HG03571 (cell line): ENCODE results near the gene DCAF11.
A peak's percentile ranks its signal among the peaks of the same experiment; 100 is the strongest.

Experiments
- ATAC-seq: cut with Tn5 transposase; IDR thresholded peaks from one replicate; pipeline ENCODE4 v1.9.1; 2021; ENCODE audit not compliant: unreplicated experiment

The DCAF11 gene

GRCh38 chr14:24114532-24115421, at the start of gene DCAF11, which contains the start of gene NRL:
TSS of gene DCAF11 (plus strand) at chr14:24114777. CDS start at chr14:24115595, 818 bp downstream.
TSS of gene NRL (minus strand) at chr14:24114949. CDS start at chr14:24082848, 32,101 bp downstream.
- peak; percentile 83 for ATAC-seq

DNA sequence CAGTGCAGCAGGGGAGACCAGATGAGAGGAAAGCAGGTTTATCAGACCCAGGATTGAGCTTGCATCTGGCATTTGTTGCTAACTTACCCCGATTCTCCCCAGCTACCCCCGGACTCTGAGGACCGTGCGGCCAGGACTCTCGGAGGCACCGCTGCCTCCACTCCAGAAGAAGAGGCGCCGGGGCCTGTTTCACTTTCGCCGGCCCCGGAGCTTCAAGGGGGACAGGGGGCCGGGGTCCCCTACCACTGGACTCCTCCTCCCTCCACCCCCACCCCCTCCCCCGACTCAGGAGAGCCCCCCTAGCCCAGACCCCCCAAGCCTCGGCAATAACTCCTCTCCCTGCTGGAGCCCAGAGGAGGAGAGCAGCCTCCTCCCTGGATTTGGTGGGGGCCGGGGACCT, 49.7 kb upstream of the DCAF11 start:
- no peak for ATAC-seq

- no peak for ATAC-seq
Observed at GRCh38 chr14:24065408-24065807, 49.2 kb upstream of the DCAF11 start.

DNA sequence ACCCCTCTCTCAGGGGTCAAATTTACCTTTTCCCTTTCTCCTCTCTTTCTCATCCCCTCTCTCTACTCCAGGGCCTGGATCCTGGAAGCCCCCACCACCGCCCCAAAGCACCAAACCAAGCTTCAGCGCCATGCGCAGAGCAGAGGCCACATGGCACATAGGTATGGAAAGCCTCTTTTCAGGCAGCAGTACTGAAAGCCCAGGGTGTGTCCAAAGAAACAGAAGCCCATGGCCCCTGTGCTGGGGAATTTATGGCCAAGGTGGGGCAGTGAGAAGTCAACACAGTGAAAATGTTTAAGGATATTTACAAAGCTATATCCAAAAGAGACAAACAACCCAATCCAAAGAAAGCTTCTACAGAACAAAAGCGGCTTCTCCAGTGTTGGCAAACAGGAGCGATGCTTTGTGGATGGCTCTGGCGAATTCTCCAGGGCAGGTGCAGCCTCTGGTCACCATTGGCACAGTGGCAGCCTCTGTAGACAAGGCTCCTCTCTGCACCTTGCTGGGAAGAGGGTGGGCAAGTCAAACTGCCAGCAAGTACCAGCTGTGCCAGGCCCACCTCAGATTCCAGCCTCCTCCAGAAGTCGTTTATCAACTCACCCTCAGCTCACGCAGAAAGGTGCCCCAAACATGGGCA, 48.0 kb upstream of the DCAF11 start:
- no peak for ATAC-seq

DNA sequence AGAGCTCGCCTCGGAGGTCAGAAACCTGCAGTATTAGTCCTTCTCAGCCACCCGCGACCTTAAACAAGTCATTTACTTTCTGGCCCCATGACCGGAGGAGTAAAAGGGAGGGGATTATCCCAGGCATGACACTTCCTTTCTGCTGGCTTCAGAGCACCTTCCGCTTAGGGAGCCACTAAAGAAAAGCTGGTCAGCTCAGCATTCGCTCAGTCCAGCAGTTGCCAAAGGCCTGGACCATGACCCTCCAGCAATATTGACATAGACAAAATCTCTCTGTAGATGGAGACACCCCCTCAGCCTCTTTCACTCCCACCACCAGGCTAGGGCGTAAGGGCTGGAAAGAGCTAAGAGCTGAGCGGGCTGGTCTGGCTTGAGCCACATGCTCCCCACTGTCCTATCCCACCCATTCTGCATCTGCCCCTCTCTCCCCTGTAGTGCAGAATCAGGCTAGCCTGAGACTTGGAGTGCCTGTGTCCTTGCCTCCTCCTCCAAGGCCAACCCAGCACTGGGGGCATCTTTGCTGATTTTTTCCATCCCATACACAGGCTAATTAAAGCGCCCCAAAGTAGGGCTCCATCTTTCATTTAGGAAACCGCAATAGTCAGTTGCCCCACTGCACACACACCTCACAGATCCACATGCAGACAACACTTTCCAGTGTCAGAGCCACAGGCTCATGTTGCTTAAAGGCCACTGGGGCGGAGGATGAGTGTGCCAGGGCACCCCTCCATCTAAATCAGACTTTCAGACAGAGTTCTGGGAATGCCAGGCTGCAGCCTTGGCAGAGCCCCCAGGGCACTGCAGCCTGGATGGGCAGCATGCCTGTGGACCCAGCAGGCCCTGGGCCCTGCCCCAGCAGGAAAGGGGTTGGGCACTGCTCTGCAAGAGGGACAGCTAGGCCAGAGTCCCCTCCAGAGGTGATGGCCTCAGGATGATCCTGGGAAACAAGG, 47.2 kb upstream of the DCAF11 start:
- no peak for ATAC-seq

- no peak for ATAC-seq
Observed at GRCh38 chr14:24068711-24069410, 45.7 kb upstream of the DCAF11 start.

DNA sequence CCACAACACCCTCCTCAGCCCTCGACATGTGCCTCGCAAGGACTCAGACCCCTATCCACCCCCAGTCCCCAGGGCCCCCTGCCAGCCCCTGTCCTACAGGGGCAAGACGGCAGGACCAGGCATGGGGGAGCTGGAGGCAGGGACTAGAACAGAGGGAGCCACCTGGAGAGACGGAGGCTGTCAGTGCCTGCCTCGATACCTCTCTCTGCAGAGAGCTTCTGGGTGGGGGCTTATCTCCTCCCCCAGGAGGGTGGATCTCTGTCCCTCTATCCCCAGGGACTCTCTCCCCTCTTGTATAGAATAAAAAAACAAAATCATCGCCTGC, 45.2 kb upstream of the DCAF11 start:
- no peak for ATAC-seq

- ATAC-seq, result no peak
Observed at GRCh38 chr14:24070285-24071143, 44.1 kb upstream of the DCAF11 start.

DNA sequence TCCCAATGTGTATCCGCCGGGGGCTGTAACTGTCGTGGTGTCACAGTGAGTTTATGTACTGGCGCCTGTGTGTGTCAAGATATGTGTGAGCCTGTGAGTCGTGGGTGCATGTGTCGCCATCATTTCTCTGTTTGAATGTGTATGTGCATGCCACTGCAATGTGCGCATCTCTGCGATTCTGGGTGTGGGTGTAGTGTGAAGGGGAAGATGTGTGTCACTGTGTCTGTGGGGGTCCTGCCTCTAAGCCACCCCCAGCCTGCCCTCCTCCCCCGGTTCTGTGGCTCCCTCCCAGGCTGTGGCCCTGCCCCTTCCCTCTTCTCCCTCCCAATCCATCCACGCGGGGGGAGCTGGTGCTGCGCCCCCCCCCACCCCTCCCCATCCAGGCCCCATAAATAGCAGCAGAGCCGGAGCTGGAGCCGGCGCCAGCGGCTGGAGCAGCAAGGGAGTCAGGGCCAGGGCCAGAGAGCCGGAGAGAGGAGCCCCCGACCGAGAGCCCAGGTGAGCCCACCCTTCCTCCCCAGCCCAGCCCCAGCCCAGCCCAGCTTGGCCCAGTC, 43.4 kb upstream of the DCAF11 start, which contains the start of gene CPNE6:
CPNE6 (plus strand) TSS at position 419 of the 554 bp plus-strand sequence. CDS start 1,375 bp downstream, outside the sequence.
- no peak for ATAC-seq

- no peak for ATAC-seq
Observed at GRCh38 chr14:24071836-24072430, 42.6 kb upstream of the DCAF11 start.

- no peak for ATAC-seq
Observed at GRCh38 chr14:24072436-24072835, 42.1 kb upstream of the DCAF11 start.

- no peak for ATAC-seq
Observed at GRCh38 chr14:24072881-24073877, 41.4 kb upstream of the DCAF11 start.

GRCh38 chr14:24074625-24075484, 39.7 kb upstream of the DCAF11 start:
- ATAC-seq, result no peak

DNA sequence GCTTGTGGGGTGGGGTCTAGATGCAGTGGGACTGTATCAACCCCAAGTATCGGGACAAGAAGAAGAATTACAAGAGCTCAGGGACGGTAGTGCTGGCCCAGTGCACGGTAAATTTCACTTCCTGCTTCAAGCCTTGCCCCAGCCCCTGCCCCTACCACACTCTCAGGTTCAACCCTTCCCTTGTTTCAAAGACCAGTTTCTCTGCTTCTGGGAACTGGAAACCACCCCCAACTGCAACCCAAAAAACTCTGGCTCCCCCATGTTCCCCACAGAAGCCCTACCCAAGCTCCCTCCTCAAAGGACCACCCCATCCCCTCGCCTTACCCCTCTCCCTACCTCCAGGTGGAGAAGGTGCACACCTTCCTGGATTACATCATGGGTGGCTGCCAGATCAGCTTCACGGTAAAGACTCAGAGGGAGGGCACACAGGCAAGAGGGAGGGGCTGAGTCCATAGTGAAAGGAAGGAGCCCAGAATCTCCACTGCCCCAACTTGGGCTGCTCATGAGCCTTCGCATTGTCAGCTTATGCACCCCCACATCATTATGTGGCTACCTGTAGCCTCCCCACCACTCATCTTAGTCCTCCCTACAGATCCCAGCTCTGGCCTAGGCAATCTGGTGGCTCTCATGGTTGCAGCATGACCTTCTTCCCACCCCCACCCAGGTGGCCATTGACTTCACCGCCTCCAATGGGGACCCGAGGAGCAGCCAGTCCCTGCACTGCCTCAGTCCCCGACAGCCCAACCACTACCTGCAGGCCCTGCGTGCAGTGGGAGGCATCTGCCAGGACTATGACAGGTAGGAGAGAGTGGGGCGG, 38.9 kb upstream of the DCAF11 start:
- no peak for ATAC-seq

GRCh38 chr14:24076302-24076601, 38.3 kb upstream of the DCAF11 start:
- ATAC-seq, result no peak

DNA sequence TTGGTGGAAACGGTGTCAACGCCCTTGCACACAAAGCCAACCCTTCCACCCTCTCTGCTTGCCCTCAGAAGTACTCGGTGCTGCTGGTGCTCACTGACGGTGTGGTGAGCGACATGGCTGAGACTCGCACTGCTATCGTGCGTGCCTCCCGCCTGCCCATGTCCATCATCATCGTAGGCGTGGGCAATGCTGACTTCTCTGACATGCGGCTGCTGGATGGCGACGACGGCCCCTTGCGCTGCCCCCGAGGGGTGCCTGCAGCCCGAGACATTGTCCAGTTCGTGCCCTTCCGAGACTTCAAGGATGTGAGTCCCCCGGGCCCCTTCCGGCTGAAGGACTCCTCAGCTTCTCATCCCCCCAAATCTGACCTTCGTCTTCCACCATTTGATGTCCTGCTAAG, 37.5 kb upstream of the DCAF11 start:
- ATAC-seq, result no peak
